Heart right ventricle (tissue), 16 donors: ENCODE data around the gene SLC27A4. TPM values are rescaled to one million over a fixed set of nuclear protein-coding genes. Genes with fewer than 3 reads are reported as not detected.
A peak's percentile ranks its signal among the peaks of the same experiment; 100 is the strongest.

Source experiments
- ATAC-seq, 8 donors: fragments of 200-7000 bp; cut with Tn5 transposase; one replicate each; pipeline ENCODE4 v1.9.1; 2020; ENCODE audit warnings: mild to moderate bottlenecking in 8 of 8, moderate library complexity in 8 of 8, moderate number of reproducible peaks in 1 of 8
- DNase-seq, 2 donors: peaks; one replicate each; pipeline ENCODE4 v3.0.0-alpha.2; 2020
- H3K27ac ChIP-seq, 10 donors: fragments of 200-600 bp; sonication (generic) in 2 of 10; one replicate each; pipeline versions ENCODE4 v1.5.0 to v1.8.0; 2020 to 2022; ENCODE audit warnings: mild to moderate bottlenecking in 3 of 10
- H3K27me3 ChIP-seq, 7 donors: fragments of 200-600 bp; one replicate each; pipeline ENCODE4 v1.8.0; 2021 to 2022; ENCODE audit warnings: mild to moderate bottlenecking in 2 of 7
- H3K36me3 ChIP-seq, 9 donors: fragments of 200-600 bp; sonication (generic) in 1 of 9; one replicate each; pipeline versions ENCODE4 v1.5.0 to v1.8.0; 2020 to 2022; ENCODE audit warnings: mild to moderate bottlenecking in 2 of 9
- H3K4me1 ChIP-seq, 9 donors: fragments of 200-600 bp; sonication (generic) in 1 of 9; one replicate each; pipeline versions ENCODE4 v1.5.0 to v1.8.0; 2020 to 2022; ENCODE audit warnings: mild to moderate bottlenecking in 4 of 9
- H3K4me3 ChIP-seq, 10 donors: fragments of 200-600 bp; sonication (generic) in 2 of 10; one replicate each; pipeline versions ENCODE4 v1.5.0 to v1.8.0; 2020 to 2022; ENCODE audit warnings: mild to moderate bottlenecking in 7 of 10, moderate library complexity in 2 of 10
- H3K9me3 ChIP-seq, 11 donors: fragments of 200-600 bp in 10 of 11; sonication (generic) in 2 of 11; one replicate each; pipeline versions ENCODE4 v1.5.0 to v1.8.0; 2013 to 2022; ENCODE audit warnings: mild to moderate bottlenecking in 2 of 11, control low read depth in 1 of 11, moderate library complexity in 1 of 11
- WGBS, 2 donors: extraction: QIAGEN DNeasy Blood & Tissue Kit; methylation state at CpG; one replicate each; pipeline ENCODE4 v1.1.7; 2013; ENCODE audit warnings: inconsistent platforms in 1 of 2; 5-methylcytosine and 5-hydroxymethylcytosine counted together
- intact Hi-C, 10 donors: fragments of 100-400 bp; cut with DNase I; formaldehyde crosslinking; loops; one replicate each; pipeline versions ENCODE4 v1.11.1 to v1.14.2; 2022
- long read RNA-seq, 3 donors: library from polyadenylated mRNA; unstranded; transcript quantifications; one replicate each; pipeline ENCODE4 v2.0.0, GENCODE V29; 2020 to 2021
- polyA plus RNA-seq, 2 donors: library from polyadenylated mRNA; stranded (reverse); fragments of 200-250 nt; gene quantifications; one replicate each; pipeline ENCODE4 v1.2.3, GENCODE V29; 2013
- total RNA-seq, 10 donors: library from RNA; stranded (reverse); fragmentation: NEBNext Ultra II Directional in 3 of 10; extraction: Animal tissue kit (Norgen Biotek cat#: 25700) in 3 of 10; gene quantifications; one replicate each; pipeline versions ENCODE4 v1.2.1 to v1.2.4, GENCODE V29; 2021 to 2023
- TF ChIP-seq, protein P1 (sequence below), 9 donors: fragments of 200-600 bp; sonication (generic) in 2 of 9; IDR thresholded peaks; one replicate each; pipeline versions ENCODE4 v1.5.0 to v1.8.0; 2021 to 2022; ENCODE audit warnings: antibody characterized with exemption in 9 of 9, mild to moderate bottlenecking in 5 of 9, moderate library complexity in 1 of 9
- donor health status: Arrhythmogenic right ventricular cardiomyopathy.
- donor health status: ischemic (EF 13 %, LVEDD 7.1; RV severe dilation, severe dysfunction).
- donor health status: healthy with polysubstance abuse.
- donor health status: DM: no; HTN: yes; CAD: no.
- donor health status: DM: no; HTN: no; CAD: no.
- donor health status: ischemic (EF 25% LVEDD 6.9; RV normal size, moderate dysfunction).
- donor health status: ischemic (EF 25% LVEDD 5.7; RV mildly dilated, moderate dysfunction).
- donor health status: healthy.
- donor health status: DM: yes; HTN: yes; CAD: no.
- donor health status: Ischemic cardiomyopathy.
- donor health status: ischemic (EF 35%, LVEDD 5.7; RV mildly dilated, moderate dysfunction).
- donor health status: nonischemic (EF 11% LVEDD 7.7; RV severe dilation, severe dysfunction).
- donor health status: DM: yes; HTN: yes; CAD: no.
- donor health status: PGD.
- donor health status: ischemic (EF 29% LVEDD 5.4; RV normal size, mild dysfunction).
- donor health status: nonischemic (EF 23%, LVEDD 6.1; RV moderate dilation, normal function).

SLC27A4 gene
- 10 to 100 TPM in 9 of 10 donors, 1 to 10 TPM in 1; 10.0 to 26.3 (median 15.5) TPM for total RNA-seq
- polyA plus RNA-seq = 10 to 100 TPM; 35.0 to 37.2 TPM
- long read RNA-seq, donor 1, transcript SLC27A4-201 (13 exons, 3,028 nt) = major isoform, 26 of 56 reads
- long read RNA-seq, donor 1, partial matches to known transcripts = 18 of 56 reads
- long read RNA-seq, donor 1, other reads (novel, unspliced or antisense) = 12 of 56 reads
- long read RNA-seq, donor 2, transcript SLC27A4-201 (13 exons, 3,028 nt) = major isoform, 31 of 64 reads
- long read RNA-seq, donor 2, partial matches to known transcripts = 23 of 64 reads
- long read RNA-seq, donor 2, other reads (novel, unspliced or antisense) = 10 of 64 reads
- long read RNA-seq, donor 3, transcript SLC27A4-201 (13 exons, 3,028 nt) = major isoform, 14 of 64 reads
- long read RNA-seq, donor 3, partial matches to known transcripts = 33 of 64 reads
- long read RNA-seq, donor 3, other reads (novel, unspliced or antisense) = 17 of 64 reads

- intact Hi-C loops = loop anchor here in 4 of 10 donors (5.0 to 10.0 kb wide), 2 partner anchors 43 to 145 kb away; partner anchors contain the start of gene CIZ1 (in 3 of the 4)
- WGBS, 2 donors = 6% methylated on average over 72 to 75 of the region's 75 CpGs
- H3K36me3 ChIP-seq = peaks cover 0 to 32% (median 21%) of the 10 kb centered on the region in 9 donors
- peak; percentile 90 to 95 (median 92) for ATAC-seq
- H3K4me3 ChIP-seq = peak within 1 kb of the TSS; percentile 58 to 96 (median 86)
- TF ChIP-seq, protein P1, sequence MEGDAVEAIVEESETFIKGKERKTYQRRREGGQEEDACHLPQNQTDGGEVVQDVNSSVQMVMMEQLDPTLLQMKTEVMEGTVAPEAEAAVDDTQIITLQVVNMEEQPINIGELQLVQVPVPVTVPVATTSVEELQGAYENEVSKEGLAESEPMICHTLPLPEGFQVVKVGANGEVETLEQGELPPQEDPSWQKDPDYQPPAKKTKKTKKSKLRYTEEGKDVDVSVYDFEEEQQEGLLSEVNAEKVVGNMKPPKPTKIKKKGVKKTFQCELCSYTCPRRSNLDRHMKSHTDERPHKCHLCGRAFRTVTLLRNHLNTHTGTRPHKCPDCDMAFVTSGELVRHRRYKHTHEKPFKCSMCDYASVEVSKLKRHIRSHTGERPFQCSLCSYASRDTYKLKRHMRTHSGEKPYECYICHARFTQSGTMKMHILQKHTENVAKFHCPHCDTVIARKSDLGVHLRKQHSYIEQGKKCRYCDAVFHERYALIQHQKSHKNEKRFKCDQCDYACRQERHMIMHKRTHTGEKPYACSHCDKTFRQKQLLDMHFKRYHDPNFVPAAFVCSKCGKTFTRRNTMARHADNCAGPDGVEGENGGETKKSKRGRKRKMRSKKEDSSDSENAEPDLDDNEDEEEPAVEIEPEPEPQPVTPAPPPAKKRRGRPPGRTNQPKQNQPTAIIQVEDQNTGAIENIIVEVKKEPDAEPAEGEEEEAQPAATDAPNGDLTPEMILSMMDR (IDR thresholded peaks at IDR 0.05) = peak in 1 of 9 donors; percentile 9
- H3K27ac ChIP-seq = peak within 1 kb of the TSS in 9 of 10 donors; percentile 64 to 85 (median 77)
- H3K4me1 ChIP-seq = peaks cover 0 to 18% (median 13%) of the 10 kb centered on the region in 9 donors
- H3K9me3 ChIP-seq = no peaks in the 10 kb centered on the region
- peak; percentile 58 to 80 for DNase-seq
- H3K27me3 ChIP-seq = no peaks in the 10 kb centered on the region
Observed at GRCh38 chr9:128339761-128340690, at the start of gene SLC27A4. TSS of gene SLC27A4 (plus strand) at chr9:128340527. CDS start at chr9:128343133, 2,606 bp downstream.

- Histone ChIP-seq H3K4me1 (peaks cover 0 to 4% (median 0%) of the 10 kb centered on the region in 9 donors), H3K27ac (no peak overlapping the region), H3K9me3 (no peaks in the 10 kb centered on the region), H3K36me3 (peaks cover 0 to 55% (median 4%) of the 10 kb centered on the region in 9 donors), H3K27me3 (no peaks in the 10 kb centered on the region), H3K4me3 (no peak overlapping the region)
- intact Hi-C loops = loop anchor here in 1 of 10 donors (10.0 kb wide), 1 partner anchor 233 kb away; no protein-coding TSS in a partner anchor
- DNase-seq = no peak
- no peak for ATAC-seq
- WGBS, 2 donors = 93 to 96% methylated on average over 3 of the region's 3 CpGs
- TF ChIP-seq, protein P1 (IDR thresholded peaks at IDR 0.05) = no peak
Observed at GRCh38 chr9:128292009-128292408, 48.3 kb upstream of the SLC27A4 start.

GRCh38 chr9:128293091-128293490 is 47.2 kb upstream of the SLC27A4 start:
- no peak for ATAC-seq
- WGBS, 2 donors = 85 to 89% methylated on average over 4 of the region's 4 CpGs
- intact Hi-C loops = loop anchor here in 1 of 10 donors (10.0 kb wide), 1 partner anchor 232 kb away; no protein-coding TSS in a partner anchor

More at GRCh38 chr9:128293091-128293490, 47.2 kb upstream of the SLC27A4 start:
- H3K4me3 ChIP-seq = no peak overlapping the region
- H3K36me3 ChIP-seq = peaks cover 0 to 44% (median 4%) of the 10 kb centered on the region in 9 donors
- H3K9me3 ChIP-seq = no peaks in the 10 kb centered on the region
- H3K27ac ChIP-seq = no peak overlapping the region
- TF ChIP-seq, protein P1 (IDR thresholded peaks at IDR 0.05) = no peak
- H3K4me1 ChIP-seq = peaks cover 0 to 4% (median 0%) of the 10 kb centered on the region in 9 donors
- no peaks in the 10 kb centered on the region for H3K27me3 ChIP-seq
- no peak for DNase-seq
